HG03439 (cell line): ENCODE results near the gene TUBGCP2.
"Not testable (repeated sequence)": the region's sequence is repeated elsewhere in the genome, so short reads cannot be mapped to it uniquely, and the experiment has no call there.

Source experiments
- ATAC-seq: cut with Tn5 transposase; IDR thresholded peaks from one replicate; pipeline ENCODE4 v1.9.1; 2021; ENCODE audit warnings: mild to moderate bottlenecking, moderate library complexity; ENCODE audit not compliant: unreplicated experiment

The TUBGCP2 gene

GRCh38 chr10:133326745-133327650, 18.3 kb upstream of the TUBGCP2 start:
- no peak for ATAC-seq

GRCh38 chr10:133326223-133326551, 17.5 kb upstream of the TUBGCP2 start:
- ATAC-seq = no peak

GRCh38 chr10:133325440-133326222, 17.0 kb upstream of the TUBGCP2 start:
- no peak for ATAC-seq

GRCh38 chr10:133324857-133325260, 16.2 kb upstream of the TUBGCP2 start:
- no peak for ATAC-seq

- no peak for ATAC-seq
These were observed 15.6 kb upstream of the TUBGCP2 start for GRCh38 chr10:133324198-133324792.

GRCh38 chr10:133322064-133322709, 13.5 kb upstream of the TUBGCP2 start:
- not testable (repeated sequence) for ATAC-seq

- ATAC-seq = not testable (repeated sequence)
These were observed 12.3 kb upstream of the TUBGCP2 start for GRCh38 chr10:133320852-133321422.

GRCh38 chr10:133318494-133319127, 9.9 kb upstream of the TUBGCP2 start:
- peak; percentile 69 for ATAC-seq

- ATAC-seq = no peak
These were observed 8.1 kb upstream of the TUBGCP2 start for GRCh38 chr10:133316732-133317131.

- ATAC-seq = no peak
These were observed 7.6 kb upstream of the TUBGCP2 start for GRCh38 chr10:133316266-133316665.

GRCh38 chr10:133315847-133316246, 7.2 kb upstream of the TUBGCP2 start:
- no peak for ATAC-seq

- ATAC-seq = no peak
These were observed 6.2 kb upstream of the TUBGCP2 start for GRCh38 chr10:133314911-133315310.

- ATAC-seq = no peak
These were observed 4.5 kb upstream of the TUBGCP2 start for GRCh38 chr10:133313192-133313591.

GRCh38 chr10:133312769-133313145, 4.1 kb upstream of the TUBGCP2 start:
- no peak for ATAC-seq

- ATAC-seq = no peak
These were observed 3.5 kb upstream of the TUBGCP2 start for GRCh38 chr10:133312016-133312768.

GRCh38 chr10:133311570-133311969, 2.9 kb upstream of the TUBGCP2 start:
- no peak for ATAC-seq

GRCh38 chr10:133310789-133311188, 2.1 kb upstream of the TUBGCP2 start:
- ATAC-seq = no peak

- no peak for ATAC-seq
These were observed 1.7 kb upstream of the TUBGCP2 start for GRCh38 chr10:133310399-133310755.

- no peak for ATAC-seq
These were observed 1.2 kb upstream of the TUBGCP2 start for GRCh38 chr10:133309720-133310398.
